Trophoblast cell (in vitro differentiated cells and primary cell): Measurements from ENCODE around the gene TNS1.
"Not testable (repeated sequence)": the region's sequence is repeated elsewhere in the genome, so short reads cannot be mapped to it uniquely, and the experiment has no call there.

ENCODE experiments used
- DNase-seq, 2 donors: peaks; one replicate each; pipeline ENCODE4 v3.0.0-alpha.2; 2016
- H2AFZ ChIP-seq: 2 replicates; pipeline ENCODE4 v1.6.1; 2013; ENCODE audit warnings: low read length, moderate library complexity, mild to moderate bottlenecking; ENCODE audit not compliant: insufficient read depth, poor library complexity
- H2AK5ac ChIP-seq: 2 replicates; pipeline ENCODE4 v1.6.1; 2013; ENCODE audit warnings: mild to moderate bottlenecking, low read length
- H2BK120ac ChIP-seq: 2 replicates; pipeline ENCODE4 v1.6.1; 2013; ENCODE audit warnings: low read length, mild to moderate bottlenecking, moderate library complexity; ENCODE audit not compliant: insufficient read depth, poor library complexity
- H2BK12ac ChIP-seq: 2 replicates; pipeline ENCODE4 v1.6.1; 2013; ENCODE audit warnings: mild to moderate bottlenecking, low read length, moderate library complexity
- H2BK5ac ChIP-seq: 2 replicates; pipeline ENCODE4 v1.6.1; 2013; ENCODE audit warnings: low read length, low read depth, moderate library complexity, mild to moderate bottlenecking; ENCODE audit not compliant: poor library complexity
- H3K14ac ChIP-seq: 2 replicates; pipeline ENCODE4 v1.6.1; 2013; ENCODE audit warnings: mild to moderate bottlenecking, low read length
- H3K18ac ChIP-seq: 2 replicates; pipeline ENCODE4 v1.6.1; 2013; ENCODE audit warnings: mild to moderate bottlenecking, low read length
- H3K23ac ChIP-seq: 2 replicates; pipeline ENCODE4 v1.6.1; 2013; ENCODE audit warnings: low read length
- H3K27ac ChIP-seq: 2 replicates; pipeline ENCODE4 v1.5.1; 2013; ENCODE audit warnings: low read depth, mild to moderate bottlenecking, inconsistent platforms, low read length, moderate library complexity
- H3K27me3 ChIP-seq: 2 replicates; pipeline ENCODE4 v1.6.1; 2013; ENCODE audit warnings: inconsistent platforms, mild to moderate bottlenecking, low read length, moderate library complexity; ENCODE audit not compliant: insufficient read depth
- H3K36me3 ChIP-seq, 2 experiments: 1 replicate in 1 of 2; 2 replicates in 1 of 2; pipeline ENCODE4 v1.6.1; 2013; ENCODE audit warnings: low read length in 2 of 2, mild to moderate bottlenecking in 2 of 2, moderate library complexity in 1 of 2; ENCODE audit not compliant: insufficient read depth in 2 of 2, control insufficient read depth in 1 of 2
- H3K4ac ChIP-seq: 2 replicates; pipeline ENCODE4 v1.6.1; 2013; ENCODE audit warnings: low read depth, mild to moderate bottlenecking, low read length, moderate library complexity
- H3K4me1 ChIP-seq, 2 experiments: 1 replicate in 1 of 2; 2 replicates in 1 of 2; pipeline ENCODE4 v1.6.1; 2013; ENCODE audit warnings: low read length in 2 of 2, mild to moderate bottlenecking in 2 of 2, moderate library complexity in 1 of 2; ENCODE audit not compliant: insufficient read depth in 2 of 2, control insufficient read depth in 1 of 2
- H3K4me2 ChIP-seq: 2 replicates; pipeline ENCODE4 v1.6.1; 2013; ENCODE audit warnings: inconsistent platforms, mild to moderate bottlenecking, low read length, moderate library complexity
- H3K4me3 ChIP-seq: 2 replicates; pipeline ENCODE4 v1.5.1; 2013; ENCODE audit warnings: mild to moderate bottlenecking, low read depth, low read length, inconsistent platforms
- H3K79me1 ChIP-seq: one replicate; pipeline ENCODE4 v1.6.1; 2013; ENCODE audit warnings: low read length
- H3K79me2 ChIP-seq: 2 replicates; pipeline ENCODE4 v1.6.1; 2013; ENCODE audit warnings: low read length, mild to moderate bottlenecking; ENCODE audit not compliant: control insufficient read depth, insufficient read depth, poor library complexity
- H3K9ac ChIP-seq: 2 replicates; pipeline ENCODE4 v1.6.1; 2013; ENCODE audit warnings: mild to moderate bottlenecking, low read length
- H3K9me3 ChIP-seq: 2 replicates; pipeline ENCODE4 v1.6.1; 2013; ENCODE audit warnings: low read depth, mild to moderate bottlenecking, control low read depth, inconsistent platforms, low read length; ENCODE audit not compliant: insufficient read depth
- H4K12ac ChIP-seq: 2 replicates; pipeline ENCODE4 v1.6.1; 2013; ENCODE audit warnings: low read depth, mild to moderate bottlenecking, low read length, moderate library complexity
- H4K8ac ChIP-seq: 2 replicates; pipeline ENCODE4 v1.6.1; 2013; ENCODE audit warnings: low read depth, mild to moderate bottlenecking, low read length, moderate library complexity
- H4K91ac ChIP-seq: one replicate; pipeline ENCODE4 v1.6.1; 2013; ENCODE audit warnings: low read depth, mild to moderate bottlenecking, low read length, moderate library complexity
- WGBS: extraction: QIAGEN DNeasy Blood & Tissue Kit; methylation state at CpG from one replicate; pipeline ENCODE4 v1.1.7; 2013; ENCODE audit warnings: missing lambda C conversion rate; ENCODE audit not compliant: insufficient read length, insufficient coverage; ENCODE audit errors: extremely low coverage; 5-methylcytosine and 5-hydroxymethylcytosine counted together

The TNS1 gene

GRCh38 chr2:218020281-218020680 is 17.5 kb upstream of the TNS1 start:
- Histone ChIP-seq H3K79me1 (no peaks in the 10 kb centered on the region), H2BK120ac (no peak overlapping the region), H3K27ac (no peak overlapping the region), H2BK5ac (no peak overlapping the region), H3K4me3 (no peak overlapping the region), H4K91ac (no peak overlapping the region), H4K12ac (no peak overlapping the region), H3K27me3 (no peaks in the 10 kb centered on the region), H3K18ac (no peak overlapping the region), H3K4me1 (no peaks in the 10 kb centered on the region), H3K9me3 (peaks cover 4% of the 10 kb centered on the region), H2AK5ac (no peak overlapping the region), H3K23ac (no peak overlapping the region), H3K9ac (no peak overlapping the region), H3K79me2 (no peaks in the 10 kb centered on the region), H3K36me3 (no peaks in the 10 kb centered on the region), H3K4me2 (no peak overlapping the region), H2AFZ (no peak overlapping the region), H3K4ac (no peak overlapping the region), H4K8ac (no peak overlapping the region), H2BK12ac (no peak overlapping the region), H3K14ac (no peak overlapping the region)
- no CpG with 5 or more reads among the region's 5 CpGs for WGBS
- no peak for DNase-seq

- no peaks in the 10 kb centered on the region for H3K79me2 ChIP-seq
- H4K91ac ChIP-seq: no peak overlapping the region
- no peak overlapping the region for H3K9ac ChIP-seq
- H3K9me3 ChIP-seq: peaks cover 4% of the 10 kb centered on the region
- H3K36me3 ChIP-seq: no peaks in the 10 kb centered on the region
- no peak overlapping the region for H4K12ac ChIP-seq
- no peak overlapping the region for H2BK5ac ChIP-seq
- H3K4me2 ChIP-seq: no peak overlapping the region
- H4K8ac ChIP-seq: no peak overlapping the region
- no peaks in the 10 kb centered on the region for H3K4me1 ChIP-seq
- no peak overlapping the region for H2AFZ ChIP-seq
- no peak overlapping the region for H3K27ac ChIP-seq
- no peak overlapping the region for H3K18ac ChIP-seq
- no peak overlapping the region for H2BK120ac ChIP-seq
- H2AK5ac ChIP-seq: no peak overlapping the region
- H2BK12ac ChIP-seq: no peak overlapping the region
- WGBS: no CpG with 5 or more reads among the region's 7 CpGs
- H3K4me3 ChIP-seq: no peak overlapping the region
- H3K23ac ChIP-seq: no peak overlapping the region
- H3K79me1 ChIP-seq: no peaks in the 10 kb centered on the region
- H3K14ac ChIP-seq: no peak overlapping the region
- no peak for DNase-seq
- H3K27me3 ChIP-seq: no peaks in the 10 kb centered on the region
- no peak overlapping the region for H3K4ac ChIP-seq
Observed at GRCh38 chr2:218019411-218020060, 16.7 kb upstream of the TNS1 start.

GRCh38 chr2:218018842-218019125 is 16.0 kb upstream of the TNS1 start:
- not testable (repeated sequence) for H2BK120ac ChIP-seq, H3K4me2 ChIP-seq, H3K4ac ChIP-seq, H3K79me1 ChIP-seq, H4K12ac ChIP-seq, H2AFZ ChIP-seq, H3K14ac ChIP-seq, DNase-seq, H2BK5ac ChIP-seq, H3K9ac ChIP-seq, H3K27ac ChIP-seq, H3K18ac ChIP-seq, H3K4me1 ChIP-seq, H2AK5ac ChIP-seq, H3K36me3 ChIP-seq, H4K91ac ChIP-seq, H3K9me3 ChIP-seq, H2BK12ac ChIP-seq, H4K8ac ChIP-seq, H3K23ac ChIP-seq, H3K27me3 ChIP-seq, H3K79me2 ChIP-seq, H3K4me3 ChIP-seq
- WGBS: no CpG with 5 or more reads among the region's 4 CpGs

- Histone ChIP-seq H3K27ac (no peak overlapping the region), H4K12ac (no peak overlapping the region), H3K27me3 (no peaks in the 10 kb centered on the region), H2AK5ac (no peak overlapping the region), H3K9ac (no peak overlapping the region), H3K4me2 (no peak overlapping the region), H4K91ac (no peak overlapping the region), H3K9me3 (peaks cover 2% of the 10 kb centered on the region), H3K23ac (no peak overlapping the region), H2AFZ (no peak overlapping the region), H3K79me1 (no peaks in the 10 kb centered on the region), H2BK120ac (no peak overlapping the region), H3K79me2 (no peaks in the 10 kb centered on the region), H3K4me1 (no peaks in the 10 kb centered on the region), H2BK5ac (no peak overlapping the region), H3K4ac (no peak overlapping the region), H2BK12ac (no peak overlapping the region), H3K18ac (no peak overlapping the region), H4K8ac (no peak overlapping the region), H3K36me3 (no peaks in the 10 kb centered on the region), H3K4me3 (no peak overlapping the region), H3K14ac (no peak overlapping the region)
- no CpG with 5 or more reads among the region's 7 CpGs for WGBS
- DNase-seq: no peak
Observed at GRCh38 chr2:218017211-218018053, 14.6 kb upstream of the TNS1 start.
